ENCODE data around the gene EIF4A3. TPM values are rescaled to one million over a fixed set of nuclear protein-coding genes. Genes with fewer than 3 reads are reported as not detected.

EIF4A3 gene
- total and polyA plus RNA-seq, 9 donors: 71.2 to 114 (median 87.8) TPM

- WGBS, 3 donors: 81 to 83% (median 82%) methylated on average over 13 to 14 of the region's 14 CpGs
- Histone ChIP-seq H3K36me3 (no peaks in the 10 kb centered on the region), H3K9me3 (no peaks in the 10 kb centered on the region), H3K4me1 (ENCODE audit: insufficient read depth) (no peaks in the 10 kb centered on the region), H3K27ac (no peak overlapping the region), H3K27me3 (no peaks in the 10 kb centered on the region), H3K4me3 (no peak overlapping the region)
- intact Hi-C loops (cut with DNase I): no loop called here
- DNase-seq: no peak
- no peak for TF ChIP-seq CTCF (IDR thresholded peaks at IDR 0.05)
- no peak for TF ChIP-seq EP300 (IDR thresholded peaks at IDR 0.05)
- no peak for TF ChIP-seq POLR2A (IDR thresholded peaks at IDR 0.05)
Measured at GRCh38 chr17:80180192-80180591, 33.3 kb upstream of the EIF4A3 start.

DNA sequence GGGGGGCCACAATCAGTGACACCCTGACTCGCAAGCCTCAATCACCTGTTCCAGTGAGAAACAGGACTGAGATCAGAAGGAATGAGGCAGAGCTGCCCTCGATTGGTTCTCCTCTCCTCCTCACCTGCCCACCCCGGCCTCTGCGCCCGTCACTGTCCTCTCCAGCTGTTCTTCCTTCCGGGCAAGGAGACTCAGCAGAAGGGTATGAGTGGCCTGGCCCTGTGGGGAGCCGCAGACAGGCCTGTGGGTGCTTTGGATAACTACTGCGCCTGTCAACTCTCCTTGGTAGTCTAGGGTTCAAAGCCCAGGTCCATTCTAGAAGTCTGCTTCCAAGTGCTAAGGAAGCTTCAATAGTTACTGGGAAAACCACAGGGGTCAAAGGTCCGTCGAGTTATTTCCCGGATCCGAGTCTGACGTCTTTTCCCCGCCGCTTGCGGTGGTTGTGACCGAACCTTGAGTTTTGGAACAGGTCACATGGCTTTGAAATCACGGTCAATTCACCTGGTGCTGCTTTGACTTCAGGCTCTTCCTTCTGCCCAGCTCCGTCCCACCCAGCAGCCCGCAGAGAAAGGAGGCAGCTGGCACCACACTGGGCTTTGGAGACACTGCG lies 31.2 kb upstream of the EIF4A3 start:
- no peaks in the 10 kb centered on the region for H3K9me3 ChIP-seq
- WGBS, 3 donors: 86 to 90% (median 87%) methylated on average over 21 of the region's 21 CpGs
- no peaks in the 10 kb centered on the region for H3K36me3 ChIP-seq
- H3K4me3 ChIP-seq: no peak overlapping the region
- no peaks in the 10 kb centered on the region for H3K27me3 ChIP-seq
- intact Hi-C loops (cut with DNase I): no loop called here
- TF ChIP-seq POLR2A (IDR thresholded peaks at IDR 0.05): no peak
- no peak for TF ChIP-seq EP300 (IDR thresholded peaks at IDR 0.05)
- no peak for TF ChIP-seq CTCF (IDR thresholded peaks at IDR 0.05)
- H3K27ac ChIP-seq: no peak overlapping the region
- no peaks in the 10 kb centered on the region for H3K4me1 ChIP-seq (ENCODE audit: insufficient read depth)
- no peak for DNase-seq

GRCh38 chr17:80176757-80177156 lies 29.8 kb upstream of the EIF4A3 start:
- Histone ChIP-seq H3K4me1 (ENCODE audit: insufficient read depth) (no peaks in the 10 kb centered on the region), H3K27me3 (no peaks in the 10 kb centered on the region), H3K9me3 (no peaks in the 10 kb centered on the region), H3K36me3 (no peaks in the 10 kb centered on the region), H3K27ac (no peak overlapping the region), H3K4me3 (no peak overlapping the region)
- 76 to 80% (median 80%) methylated on average over 11 of the region's 11 CpGs for WGBS, 3 donors
- DNase-seq: no peak
- TF ChIP-seq POLR2A (IDR thresholded peaks at IDR 0.05) (no peak), CTCF (IDR thresholded peaks at IDR 0.05) (no peak), EP300 (IDR thresholded peaks at IDR 0.05) (no peak)
- intact Hi-C loops (cut with DNase I): no loop called here

GRCh38 chr17:80173916-80174315 lies 27.0 kb upstream of the EIF4A3 start:
- no peaks in the 10 kb centered on the region for H3K36me3 ChIP-seq
- H3K4me3 ChIP-seq: no peak overlapping the region
- no peaks in the 10 kb centered on the region for H3K4me1 ChIP-seq (ENCODE audit: insufficient read depth)
- intact Hi-C loops (cut with DNase I): no loop called here
- TF ChIP-seq CTCF (IDR thresholded peaks at IDR 0.05): no peak
- TF ChIP-seq POLR2A (IDR thresholded peaks at IDR 0.05): no peak
- no peak for TF ChIP-seq EP300 (IDR thresholded peaks at IDR 0.05)
- no peak for DNase-seq
- H3K27ac ChIP-seq: no peak overlapping the region
- 91 to 96% (median 94%) methylated on average over 6 of the region's 6 CpGs for WGBS, 3 donors
- no peaks in the 10 kb centered on the region for H3K27me3 ChIP-seq
- H3K9me3 ChIP-seq: no peaks in the 10 kb centered on the region

All from ovary (tissue), 9 donors.